Epithelial cell of esophagus (primary cell): ENCODE data around the gene BEGAIN.

ENCODE experiments used
- DNase-seq: peaks from one replicate; pipeline ENCODE4 v3.0.0; 2010; ENCODE audit warnings: low read depth
- H3K4me3 ChIP-seq: 2 replicates; pipeline ENCODE4 v1.5.1; 2011; ENCODE audit warnings: mild to moderate bottlenecking, low read length, control low read depth
- CTCF ChIP-seq: IDR thresholded peaks from 2 replicates; pipeline ENCODE4 v1.5.1; 2011; ENCODE audit warnings: low read depth, mild to moderate bottlenecking, low read length, control low read depth, inconsistent platforms; ENCODE audit not compliant: insufficient read depth; ENCODE audit errors: missing control alignments

BEGAIN gene

GRCh38 chr14:100543471-100544455 lies 43.5 kb downstream of the BEGAIN start:
- no peak for TF ChIP-seq CTCF
- H3K4me3 ChIP-seq = no peak overlapping the region
- DNase-seq = no peak

DNA sequence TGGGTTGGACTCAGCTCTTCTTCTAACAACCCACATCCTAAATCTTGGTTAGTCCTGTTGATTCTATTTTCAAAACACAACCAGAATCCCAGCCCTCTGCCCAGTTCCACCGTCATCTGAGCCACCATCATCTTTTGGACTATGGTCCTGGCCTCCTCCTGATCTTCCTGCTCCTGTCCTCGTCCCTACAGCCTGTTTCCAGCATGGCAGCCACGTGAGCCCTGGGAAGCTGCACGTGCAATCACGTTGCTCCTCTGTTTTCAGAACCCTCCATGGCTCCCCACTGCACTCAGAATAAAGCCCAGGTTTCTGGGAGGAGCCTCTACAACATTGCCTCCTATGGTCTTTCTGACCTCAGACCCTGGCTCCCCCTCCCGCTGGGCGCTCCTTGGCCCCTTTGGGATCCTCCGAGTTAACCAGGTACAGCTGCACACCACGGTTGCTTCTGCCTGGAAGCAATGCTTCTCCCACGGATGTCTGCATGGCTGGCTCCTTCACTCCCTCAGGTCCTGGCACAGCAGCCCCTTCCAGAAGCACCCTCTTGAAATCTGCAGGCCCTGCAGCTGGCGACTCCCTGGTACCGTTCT lies 44.5 kb downstream of the BEGAIN start:
- DNase-seq = no peak
- TF ChIP-seq CTCF = no peak
- H3K4me3 ChIP-seq = no peak overlapping the region

- H3K4me3 ChIP-seq = no peak overlapping the region
- no peak for TF ChIP-seq CTCF
- no peak for DNase-seq
Measured at GRCh38 chr14:100541621-100542560, 45.3 kb downstream of the BEGAIN start.

DNA sequence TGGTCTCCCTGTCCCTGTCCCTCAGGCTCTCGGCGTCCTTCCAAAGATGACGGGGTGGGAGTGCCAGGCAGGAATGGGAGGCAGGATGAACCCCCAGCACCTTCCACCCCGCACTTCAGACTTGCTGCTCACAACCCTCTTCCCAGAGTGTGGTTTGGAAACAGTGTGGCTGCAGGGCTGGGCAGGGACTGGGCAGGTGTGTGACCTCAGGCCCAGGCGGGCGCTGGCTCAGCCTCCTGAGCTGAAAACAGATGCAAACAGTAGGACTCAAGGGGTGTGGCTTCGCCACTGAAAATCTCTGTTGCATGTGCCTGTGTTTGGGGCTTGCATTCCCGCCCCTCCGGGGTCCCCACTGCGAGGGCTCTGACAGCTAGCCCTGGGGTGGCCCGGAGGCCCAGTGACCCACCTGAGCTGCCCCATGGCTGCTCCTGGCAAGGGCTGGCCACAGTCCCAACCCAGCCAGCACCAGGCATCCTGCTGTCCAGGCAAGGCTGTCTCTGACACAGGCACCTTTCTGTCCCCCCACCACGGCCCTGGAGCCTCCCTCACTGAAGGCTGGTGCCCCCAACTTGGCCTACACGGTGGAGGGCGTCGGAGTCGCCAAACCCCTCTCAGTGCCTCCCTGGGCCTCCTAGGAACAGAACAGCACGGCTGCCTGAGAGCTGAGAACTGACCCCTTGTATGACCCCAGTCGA lies 46.1 kb downstream of the BEGAIN start:
- no peak for DNase-seq

GRCh38 chr14:100540141-100540925 lies 46.9 kb downstream of the BEGAIN start:
- DNase-seq = no peak
- no peak for TF ChIP-seq CTCF

More for the DNA sequence above, 46.1 kb downstream of the BEGAIN start:
- no peak overlapping the region for H3K4me3 ChIP-seq
- TF ChIP-seq CTCF = no peak

More at GRCh38 chr14:100540141-100540925, 46.9 kb downstream of the BEGAIN start:
- H3K4me3 ChIP-seq = no peak overlapping the region
